HL-60 (cell line): ENCODE results near the gene ZFPL1.

ENCODE experiments used
- CTCF ChIP-seq: IDR thresholded peaks from one replicate; pipeline ENCODE4 v1.5.1; 2011; ENCODE audit warnings: low read length, control low read depth, inconsistent platforms; ENCODE audit not compliant: insufficient read depth
- GABPA ChIP-seq: IDR thresholded peaks from 2 replicates; pipeline ENCODE4 v1.6.1; 2012; ENCODE audit warnings: low read depth
- POLR2AphosphoS5 ChIP-seq: IDR thresholded peaks from 2 replicates; pipeline ENCODE4 v1.6.1; 2012; ENCODE audit warnings: low read depth
- REST ChIP-seq: IDR thresholded peaks from 2 replicates; pipeline ENCODE4 v1.6.1; 2012; ENCODE audit warnings: low read depth; ENCODE audit not compliant: insufficient replicate concordance
- SPI1 ChIP-seq: IDR thresholded peaks from 2 replicates; pipeline ENCODE4 v1.6.1; 2012; ENCODE audit warnings: low read depth, mild to moderate bottlenecking, borderline replicate concordance

DNA sequence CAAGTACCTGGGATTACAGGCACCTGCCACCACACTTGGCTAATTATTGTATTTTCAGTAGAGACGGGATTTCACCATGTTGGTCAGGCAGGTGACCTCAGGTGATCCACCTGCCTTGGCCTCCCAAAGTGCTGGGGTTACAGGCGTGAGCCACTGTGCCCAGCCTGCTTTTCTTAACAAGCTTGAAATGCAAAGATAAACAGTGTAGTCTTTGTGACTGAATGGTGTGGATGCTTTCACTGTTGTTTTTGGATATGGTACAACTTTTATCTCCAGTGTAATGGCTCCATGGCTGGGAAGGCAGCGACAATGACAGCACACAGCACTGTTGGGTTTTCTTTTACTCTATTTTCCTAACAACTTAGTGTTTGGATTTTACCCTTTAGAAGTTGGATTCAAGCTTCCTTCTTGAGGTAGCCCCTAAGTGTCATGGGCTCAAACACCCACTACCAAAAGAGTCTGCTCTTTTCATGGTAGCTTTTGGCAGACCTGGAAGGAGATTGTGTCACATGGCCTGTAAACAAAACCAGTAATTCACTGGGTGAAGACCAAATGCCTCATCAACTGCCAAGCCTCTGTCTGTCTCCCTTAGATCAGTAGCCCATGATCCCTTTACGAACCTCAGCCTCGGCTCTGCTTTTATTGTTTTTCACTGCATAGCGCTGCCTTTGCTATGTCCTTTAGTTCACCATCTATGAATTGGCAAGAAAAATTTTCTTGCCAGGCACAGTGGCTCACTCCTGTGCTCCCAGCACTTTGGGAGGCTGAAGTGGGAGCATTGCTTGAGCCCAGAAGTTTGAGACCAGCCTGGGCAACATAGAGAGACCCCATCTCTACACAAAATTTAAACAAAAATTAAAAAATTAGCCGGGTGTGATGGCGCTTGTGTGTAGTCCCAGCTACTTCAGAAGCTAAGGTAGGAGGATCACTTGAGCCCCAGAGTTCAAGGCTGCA, 18.4 kb downstream of the ZFPL1 start:
- no peak for TF ChIP-seq REST
- no peak for TF ChIP-seq CTCF
- no peak for TF ChIP-seq POLR2AphosphoS5
- no peak for TF ChIP-seq GABPA
- TF ChIP-seq SPI1 = no peak
